ENCODE results near the gene SLC30A9.

Gene SLC30A9

GRCh38 chr4:41999321-41999720 is 9.0 kb downstream of the SLC30A9 start:
- DNase-seq (ENCODE audit: low spot score) = no peak

GRCh38 chr4:42008011-42008786 is 17.9 kb downstream of the SLC30A9 start:
- no peak for DNase-seq (ENCODE audit: low spot score)

GRCh38 chr4:42015438-42015837 is 25.1 kb downstream of the SLC30A9 start:
- no peak for DNase-seq (ENCODE audit: low spot score)

GRCh38 chr4:42018451-42018850 is 28.1 kb downstream of the SLC30A9 start:
- DNase-seq (ENCODE audit: low spot score) = no peak

- no peak for DNase-seq (ENCODE audit: low spot score)
These were observed 58.1 kb downstream of the SLC30A9 start for GRCh38 chr4:42048394-42048793.

- no peak for DNase-seq (ENCODE audit: low spot score)
These were observed 60.4 kb downstream of the SLC30A9 start for GRCh38 chr4:42050516-42051249.

GRCh38 chr4:42066402-42066801 is 76.1 kb downstream of the SLC30A9 start:
- no peak for DNase-seq (ENCODE audit: low spot score)

GRCh38 chr4:42067264-42067663 is 76.9 kb downstream of the SLC30A9 start:
- no peak for DNase-seq (ENCODE audit: low spot score)

- DNase-seq (ENCODE audit: low spot score) = no peak
These were observed 80.1 kb downstream of the SLC30A9 start for GRCh38 chr4:42070463-42070862.

GRCh38 chr4:42074294-42074693 is 84.0 kb downstream of the SLC30A9 start:
- no peak for DNase-seq (ENCODE audit: low spot score)

- DNase-seq (ENCODE audit: low spot score) = no peak
These were observed 88.0 kb downstream of the SLC30A9 start for GRCh38 chr4:42078184-42078801.

GRCh38 chr4:42080306-42080705 is 90.0 kb downstream of the SLC30A9 start:
- DNase-seq (ENCODE audit: low spot score) = no peak

GRCh38 chr4:42083816-42084215 is 93.5 kb downstream of the SLC30A9 start:
- DNase-seq (ENCODE audit: low spot score) = no peak

GRCh38 chr4:42088386-42088785 is 98.1 kb downstream of the SLC30A9 start:
- DNase-seq (ENCODE audit: low spot score) = no peak

GRCh38 chr4:42101446-42101975 is 111.2 kb downstream of the SLC30A9 start:
- no peak for DNase-seq (ENCODE audit: low spot score)

- DNase-seq (ENCODE audit: low spot score) = no peak
These were observed 114.2 kb downstream of the SLC30A9 start for GRCh38 chr4:42104521-42104920.

GRCh38 chr4:42112846-42113245 is 122.5 kb downstream of the SLC30A9 start:
- no peak for DNase-seq (ENCODE audit: low spot score)

- no peak for DNase-seq (ENCODE audit: low spot score)
These were observed 129.6 kb downstream of the SLC30A9 start for GRCh38 chr4:42119886-42120285.

- no peak for DNase-seq (ENCODE audit: low spot score)
These were observed 131.9 kb downstream of the SLC30A9 start for GRCh38 chr4:42122237-42122636.

- no peak for DNase-seq (ENCODE audit: low spot score)
These were observed 132.8 kb downstream of the SLC30A9 start for GRCh38 chr4:42123071-42123644.

- DNase-seq (ENCODE audit: low spot score) = no peak
These were observed 141.8 kb downstream of the SLC30A9 start for GRCh38 chr4:42132099-42132498.

- no peak for DNase-seq (ENCODE audit: low spot score)
These were observed 142.7 kb downstream of the SLC30A9 start for GRCh38 chr4:42133006-42133405.
